H1 (cell line): ENCODE measurements around the gene FAM241A. TPM values are rescaled to one million over a fixed set of nuclear protein-coding genes. Genes with fewer than 3 reads are reported as not detected.

Experiments used
- BCL11A ChIP-seq, 2 experiments: IDR thresholded peaks; one replicate each; pipeline ENCODE4 v1.6.1; 2011; ENCODE audit warnings: low read depth in 2 of 2, low read length in 2 of 2, mild to moderate bottlenecking in 2 of 2
- CBX5 ChIP-seq: fragments of 300-800, 300-1000 bp; sonication (generic); IDR thresholded peaks from 2 replicates; pipeline ENCODE4 v1.7.1; 2016; ENCODE audit warnings: antibody characterized with exemption, low read length, low read depth
- EP300 ChIP-seq, 2 experiments: IDR thresholded peaks; 1 replicate in 1 of 2; 2 replicates in 1 of 2; pipeline ENCODE4 v1.6.1; 2011 to 2012; ENCODE audit warnings: low read depth in 2 of 2, low read length in 2 of 2, mild to moderate bottlenecking in 2 of 2, borderline replicate concordance in 1 of 2, inconsistent platforms in 1 of 2, moderate library complexity in 1 of 2
- FOSL1 ChIP-seq: IDR thresholded peaks from 2 replicates; pipeline ENCODE4 v1.6.1; 2011; ENCODE audit warnings: mild to moderate bottlenecking, low read depth, low read length, moderate library complexity; ENCODE audit not compliant: insufficient read depth
- JUN ChIP-seq: IDR thresholded peaks from 2 replicates; pipeline ENCODE4 v1.6.1; 2011; ENCODE audit warnings: low read depth, mild to moderate bottlenecking, improper control_type of control experiment, low read length
- RBBP5 ChIP-seq: IDR thresholded peaks from 2 replicates; pipeline ENCODE4 v1.7.1; 2012; ENCODE audit warnings: low read depth, mild to moderate bottlenecking, inconsistent platforms, low read length, moderate library complexity, borderline replicate concordance
- polyA plus RNA-seq, 7 experiments: library from polyadenylated mRNA; depleted of rRNA in 3 of 7; stranded (reverse) in 5 of 7; unstranded in 2 of 7; fragments of >200 nt in 5 of 7; fragments of 200-250 nt in 2 of 7; gene quantifications; 1 replicate in 5 of 7; 2 replicates in 1 of 7; 4 replicates in 1 of 7; pipeline versions ENCODE4 v1.2.1 to v1.2.3, GENCODE V29; 2011 to 2013; ENCODE audit warnings: missing spikeins in 2 of 7, mixed read lengths in 2 of 7
- total RNA-seq: library from RNA; stranded (reverse); fragmentation: NEBNext Ultra II Directional; extraction: Animal tissue kit (Norgen Biotek cat#: 25700); gene quantifications from 2 replicates; pipeline ENCODE4 v1.2.1, GENCODE V29; 2021
- TF ChIP-seq, protein P1 (sequence below): fragments of 300-600 bp; sonication (generic); IDR thresholded peaks from 2 replicates; pipeline ENCODE4 v1.7.1; 2012; ENCODE audit warnings: low read length, moderate library complexity, mild to moderate bottlenecking, inconsistent platforms; ENCODE audit not compliant: insufficient replicate concordance

Gene FAM241A
- total and polyA plus RNA-seq, 2 of the 8 experiments (the other 6 are each of a cell fraction or from before 2014, with no cell fraction given), result 0.20 to 0.73 TPM

DNA sequence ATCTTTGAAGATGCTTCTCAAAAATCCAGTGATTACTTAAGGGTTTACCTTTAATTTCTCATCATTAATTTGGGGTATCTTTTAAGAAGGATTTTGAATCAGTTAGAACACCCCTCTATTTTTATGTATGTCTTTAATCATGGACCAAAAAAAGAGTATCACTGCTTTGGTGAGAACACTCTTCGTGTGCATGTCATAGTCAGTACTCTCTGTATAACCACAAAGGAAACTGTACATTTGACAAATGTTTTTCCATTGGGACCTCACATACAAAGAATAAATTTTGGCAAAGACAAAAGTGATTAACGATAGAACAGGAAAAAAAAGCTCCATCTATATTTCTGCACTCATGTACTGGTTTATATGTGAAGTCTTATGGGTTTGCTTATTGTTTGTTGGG, 31.3 kb downstream of the FAM241A start (continued):
- TF ChIP-seq, protein P1, sequence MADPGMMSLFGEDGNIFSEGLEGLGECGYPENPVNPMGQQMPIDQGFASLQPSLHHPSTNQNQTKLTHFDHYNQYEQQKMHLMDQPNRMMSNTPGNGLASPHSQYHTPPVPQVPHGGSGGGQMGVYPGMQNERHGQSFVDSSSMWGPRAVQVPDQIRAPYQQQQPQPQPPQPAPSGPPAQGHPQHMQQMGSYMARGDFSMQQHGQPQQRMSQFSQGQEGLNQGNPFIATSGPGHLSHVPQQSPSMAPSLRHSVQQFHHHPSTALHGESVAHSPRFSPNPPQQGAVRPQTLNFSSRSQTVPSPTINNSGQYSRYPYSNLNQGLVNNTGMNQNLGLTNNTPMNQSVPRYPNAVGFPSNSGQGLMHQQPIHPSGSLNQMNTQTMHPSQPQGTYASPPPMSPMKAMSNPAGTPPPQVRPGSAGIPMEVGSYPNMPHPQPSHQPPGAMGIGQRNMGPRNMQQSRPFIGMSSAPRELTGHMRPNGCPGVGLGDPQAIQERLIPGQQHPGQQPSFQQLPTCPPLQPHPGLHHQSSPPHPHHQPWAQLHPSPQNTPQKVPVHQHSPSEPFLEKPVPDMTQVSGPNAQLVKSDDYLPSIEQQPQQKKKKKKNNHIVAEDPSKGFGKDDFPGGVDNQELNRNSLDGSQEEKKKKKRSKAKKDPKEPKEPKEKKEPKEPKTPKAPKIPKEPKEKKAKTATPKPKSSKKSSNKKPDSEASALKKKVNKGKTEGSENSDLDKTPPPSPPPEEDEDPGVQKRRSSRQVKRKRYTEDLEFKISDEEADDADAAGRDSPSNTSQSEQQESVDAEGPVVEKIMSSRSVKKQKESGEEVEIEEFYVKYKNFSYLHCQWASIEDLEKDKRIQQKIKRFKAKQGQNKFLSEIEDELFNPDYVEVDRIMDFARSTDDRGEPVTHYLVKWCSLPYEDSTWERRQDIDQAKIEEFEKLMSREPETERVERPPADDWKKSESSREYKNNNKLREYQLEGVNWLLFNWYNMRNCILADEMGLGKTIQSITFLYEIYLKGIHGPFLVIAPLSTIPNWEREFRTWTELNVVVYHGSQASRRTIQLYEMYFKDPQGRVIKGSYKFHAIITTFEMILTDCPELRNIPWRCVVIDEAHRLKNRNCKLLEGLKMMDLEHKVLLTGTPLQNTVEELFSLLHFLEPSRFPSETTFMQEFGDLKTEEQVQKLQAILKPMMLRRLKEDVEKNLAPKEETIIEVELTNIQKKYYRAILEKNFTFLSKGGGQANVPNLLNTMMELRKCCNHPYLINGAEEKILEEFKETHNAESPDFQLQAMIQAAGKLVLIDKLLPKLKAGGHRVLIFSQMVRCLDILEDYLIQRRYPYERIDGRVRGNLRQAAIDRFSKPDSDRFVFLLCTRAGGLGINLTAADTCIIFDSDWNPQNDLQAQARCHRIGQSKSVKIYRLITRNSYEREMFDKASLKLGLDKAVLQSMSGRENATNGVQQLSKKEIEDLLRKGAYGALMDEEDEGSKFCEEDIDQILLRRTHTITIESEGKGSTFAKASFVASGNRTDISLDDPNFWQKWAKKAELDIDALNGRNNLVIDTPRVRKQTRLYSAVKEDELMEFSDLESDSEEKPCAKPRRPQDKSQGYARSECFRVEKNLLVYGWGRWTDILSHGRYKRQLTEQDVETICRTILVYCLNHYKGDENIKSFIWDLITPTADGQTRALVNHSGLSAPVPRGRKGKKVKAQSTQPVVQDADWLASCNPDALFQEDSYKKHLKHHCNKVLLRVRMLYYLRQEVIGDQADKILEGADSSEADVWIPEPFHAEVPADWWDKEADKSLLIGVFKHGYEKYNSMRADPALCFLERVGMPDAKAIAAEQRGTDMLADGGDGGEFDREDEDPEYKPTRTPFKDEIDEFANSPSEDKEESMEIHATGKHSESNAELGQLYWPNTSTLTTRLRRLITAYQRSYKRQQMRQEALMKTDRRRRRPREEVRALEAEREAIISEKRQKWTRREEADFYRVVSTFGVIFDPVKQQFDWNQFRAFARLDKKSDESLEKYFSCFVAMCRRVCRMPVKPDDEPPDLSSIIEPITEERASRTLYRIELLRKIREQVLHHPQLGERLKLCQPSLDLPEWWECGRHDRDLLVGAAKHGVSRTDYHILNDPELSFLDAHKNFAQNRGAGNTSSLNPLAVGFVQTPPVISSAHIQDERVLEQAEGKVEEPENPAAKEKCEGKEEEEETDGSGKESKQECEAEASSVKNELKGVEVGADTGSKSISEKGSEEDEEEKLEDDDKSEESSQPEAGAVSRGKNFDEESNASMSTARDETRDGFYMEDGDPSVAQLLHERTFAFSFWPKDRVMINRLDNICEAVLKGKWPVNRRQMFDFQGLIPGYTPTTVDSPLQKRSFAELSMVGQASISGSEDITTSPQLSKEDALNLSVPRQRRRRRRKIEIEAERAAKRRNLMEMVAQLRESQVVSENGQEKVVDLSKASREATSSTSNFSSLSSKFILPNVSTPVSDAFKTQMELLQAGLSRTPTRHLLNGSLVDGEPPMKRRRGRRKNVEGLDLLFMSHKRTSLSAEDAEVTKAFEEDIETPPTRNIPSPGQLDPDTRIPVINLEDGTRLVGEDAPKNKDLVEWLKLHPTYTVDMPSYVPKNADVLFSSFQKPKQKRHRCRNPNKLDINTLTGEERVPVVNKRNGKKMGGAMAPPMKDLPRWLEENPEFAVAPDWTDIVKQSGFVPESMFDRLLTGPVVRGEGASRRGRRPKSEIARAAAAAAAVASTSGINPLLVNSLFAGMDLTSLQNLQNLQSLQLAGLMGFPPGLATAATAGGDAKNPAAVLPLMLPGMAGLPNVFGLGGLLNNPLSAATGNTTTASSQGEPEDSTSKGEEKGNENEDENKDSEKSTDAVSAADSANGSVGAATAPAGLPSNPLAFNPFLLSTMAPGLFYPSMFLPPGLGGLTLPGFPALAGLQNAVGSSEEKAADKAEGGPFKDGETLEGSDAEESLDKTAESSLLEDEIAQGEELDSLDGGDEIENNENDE, result no peak
- no peak for TF ChIP-seq CBX5
- TF ChIP-seq FOSL1, result no peak
- no peak for TF ChIP-seq BCL11A (IDR thresholded peaks at IDR 0.05; ENCODE audit: low read depth in 2 of 2, low read length in 2 of 2)
- TF ChIP-seq JUN, result no peak
- TF ChIP-seq RBBP5, result no peak
- no peak for TF ChIP-seq EP300 (IDR thresholded peaks at IDR 0.05; ENCODE audit: borderline replicate concordance in 1 of 2, low read depth in 2 of 2, low read length in 2 of 2)
